ENCODE results near the gene TDRKH.

TDRKH gene

DNA sequence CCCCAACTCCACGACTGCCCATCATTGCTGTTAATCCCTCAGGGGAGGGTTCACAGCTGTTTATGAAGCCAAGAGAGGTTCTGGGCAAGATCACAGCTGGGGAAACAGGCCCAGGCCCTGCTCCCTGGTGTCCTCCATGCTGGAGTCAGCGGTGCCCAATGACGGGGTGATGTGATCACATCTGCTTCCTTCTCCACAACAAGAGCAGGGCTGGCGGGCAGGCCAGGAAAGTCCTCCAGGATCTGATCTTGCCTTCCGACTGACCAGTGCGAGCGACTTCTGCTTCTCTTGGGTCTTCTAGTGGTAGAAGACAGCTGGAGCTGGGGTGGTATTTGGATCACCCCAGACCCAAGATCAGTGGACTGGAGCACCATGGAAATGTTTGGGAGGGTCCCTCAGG, 15.9 kb upstream of the TDRKH start:
- TF ChIP-seq, protein P1, sequence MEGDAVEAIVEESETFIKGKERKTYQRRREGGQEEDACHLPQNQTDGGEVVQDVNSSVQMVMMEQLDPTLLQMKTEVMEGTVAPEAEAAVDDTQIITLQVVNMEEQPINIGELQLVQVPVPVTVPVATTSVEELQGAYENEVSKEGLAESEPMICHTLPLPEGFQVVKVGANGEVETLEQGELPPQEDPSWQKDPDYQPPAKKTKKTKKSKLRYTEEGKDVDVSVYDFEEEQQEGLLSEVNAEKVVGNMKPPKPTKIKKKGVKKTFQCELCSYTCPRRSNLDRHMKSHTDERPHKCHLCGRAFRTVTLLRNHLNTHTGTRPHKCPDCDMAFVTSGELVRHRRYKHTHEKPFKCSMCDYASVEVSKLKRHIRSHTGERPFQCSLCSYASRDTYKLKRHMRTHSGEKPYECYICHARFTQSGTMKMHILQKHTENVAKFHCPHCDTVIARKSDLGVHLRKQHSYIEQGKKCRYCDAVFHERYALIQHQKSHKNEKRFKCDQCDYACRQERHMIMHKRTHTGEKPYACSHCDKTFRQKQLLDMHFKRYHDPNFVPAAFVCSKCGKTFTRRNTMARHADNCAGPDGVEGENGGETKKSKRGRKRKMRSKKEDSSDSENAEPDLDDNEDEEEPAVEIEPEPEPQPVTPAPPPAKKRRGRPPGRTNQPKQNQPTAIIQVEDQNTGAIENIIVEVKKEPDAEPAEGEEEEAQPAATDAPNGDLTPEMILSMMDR (IDR thresholded peaks at IDR 0.05; ENCODE audit: insufficient read depth, low read length, missing control alignments) = no peak
- POLR2A ChIA-PET = no interaction called here
- no peak overlapping the region for H3K4me3 ChIP-seq (ENCODE audit: low read depth, low read length)
- DNase-seq (ENCODE audit: low read depth, low spot score) = no peak
- CTCF ChIA-PET = no interaction called here

DNA sequence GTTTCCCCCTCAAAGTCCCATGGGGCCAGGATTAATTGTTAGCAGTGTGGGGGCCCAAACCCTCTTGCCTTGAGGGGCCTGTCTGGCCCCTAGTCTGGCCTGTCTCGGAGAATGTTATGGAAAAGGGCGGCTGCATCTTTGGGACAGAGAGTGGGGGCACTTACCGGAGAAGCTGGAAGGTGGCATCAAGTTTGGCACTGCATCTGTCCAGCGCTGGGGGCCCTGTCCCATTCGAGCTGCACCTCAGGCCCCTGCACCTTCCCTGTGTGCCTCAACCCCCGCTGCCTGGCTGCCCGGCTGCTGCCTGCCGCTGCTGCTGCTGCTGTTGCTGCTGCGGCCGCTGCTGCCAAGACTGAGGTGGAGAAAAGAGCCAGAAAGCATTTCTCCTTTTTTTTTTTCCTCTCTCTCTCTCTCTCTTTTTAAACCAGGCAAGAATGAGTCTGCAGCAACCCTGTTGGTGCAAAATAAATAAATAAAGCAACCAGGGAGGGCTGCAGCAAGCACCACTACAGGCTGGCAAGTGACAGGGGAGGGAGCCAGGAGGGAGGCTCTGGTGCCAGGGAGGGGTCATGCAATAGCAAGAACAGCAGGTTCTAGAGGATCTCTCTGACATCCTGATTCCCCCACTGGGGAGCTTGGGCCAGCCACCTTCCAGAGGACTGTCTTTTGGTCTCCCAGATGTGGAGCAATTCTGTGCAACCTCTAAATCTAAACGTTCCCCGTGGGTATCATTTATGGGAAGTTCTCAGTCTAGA, 14.9 kb upstream of the TDRKH start, which contains the start of gene LINGO4:
LINGO4 (minus strand) TSS at position 354 of the 755 bp plus-strand sequence. CDS start 2,715 bp downstream, outside the sequence.
- TF ChIP-seq, protein P1 (IDR thresholded peaks at IDR 0.05; ENCODE audit: insufficient read depth, low read length, missing control alignments) = no peak
- CTCF ChIA-PET = no interaction called here
- H3K4me3 ChIP-seq (ENCODE audit: low read depth, low read length) = no peak within 1 kb of the TSS
- POLR2A ChIA-PET = no interaction called here
- no peak for DNase-seq (ENCODE audit: low read depth, low spot score)

DNA sequence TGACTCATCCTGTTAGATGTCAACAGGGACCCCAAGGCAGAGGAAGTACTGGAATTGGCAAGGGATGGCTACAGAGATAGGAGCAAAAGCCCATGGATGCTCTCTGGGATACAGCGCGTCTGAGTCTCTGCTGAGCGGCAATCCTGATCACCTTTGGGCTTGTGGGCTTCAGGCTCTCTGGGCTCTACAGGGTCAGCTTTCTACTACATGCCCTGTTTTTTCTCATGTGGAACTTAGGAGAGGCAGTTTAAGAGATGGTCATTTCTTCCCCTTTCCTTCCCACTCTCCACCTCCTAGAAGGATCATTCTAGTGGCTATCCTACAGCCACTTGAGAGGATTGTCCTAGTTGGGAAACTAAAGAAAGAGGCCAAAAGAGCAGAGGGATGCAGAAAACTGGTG, 13.6 kb upstream of the TDRKH start:
- no peak for DNase-seq (ENCODE audit: low read depth, low spot score)
- TF ChIP-seq, protein P1 (IDR thresholded peaks at IDR 0.05; ENCODE audit: insufficient read depth, low read length, missing control alignments) = no peak
- ChIA-PET CTCF (no interaction called here), POLR2A (no interaction called here)
- H3K4me3 ChIP-seq (ENCODE audit: low read depth, low read length) = no peak overlapping the region

DNA sequence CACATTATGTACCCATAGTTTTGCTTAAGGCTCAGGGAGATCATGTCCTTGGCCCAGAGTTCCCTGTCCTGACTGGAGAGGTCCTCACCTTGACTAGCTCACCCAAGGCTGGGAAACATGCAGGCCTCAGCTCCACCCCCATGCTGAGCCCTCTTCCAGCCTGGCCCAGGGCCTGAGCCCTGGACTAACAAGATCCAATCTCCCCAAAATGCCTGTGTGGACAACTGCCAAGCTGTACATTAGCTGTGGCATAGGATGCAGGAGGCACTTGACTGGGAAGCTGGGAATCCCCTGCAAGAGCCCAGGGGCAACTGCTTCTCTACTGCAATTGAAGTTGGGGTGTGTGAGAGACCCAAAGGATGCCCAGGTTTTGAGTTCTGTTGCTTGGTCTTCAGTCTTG, 12.9 kb upstream of the TDRKH start:
- CTCF ChIA-PET = no interaction called here
- no peak for DNase-seq (ENCODE audit: low read depth, low spot score)
- POLR2A ChIA-PET = no interaction called here
- TF ChIP-seq, protein P1 (IDR thresholded peaks at IDR 0.05; ENCODE audit: insufficient read depth, low read length, missing control alignments) = no peak
- no peak overlapping the region for H3K4me3 ChIP-seq (ENCODE audit: low read depth, low read length)

DNA sequence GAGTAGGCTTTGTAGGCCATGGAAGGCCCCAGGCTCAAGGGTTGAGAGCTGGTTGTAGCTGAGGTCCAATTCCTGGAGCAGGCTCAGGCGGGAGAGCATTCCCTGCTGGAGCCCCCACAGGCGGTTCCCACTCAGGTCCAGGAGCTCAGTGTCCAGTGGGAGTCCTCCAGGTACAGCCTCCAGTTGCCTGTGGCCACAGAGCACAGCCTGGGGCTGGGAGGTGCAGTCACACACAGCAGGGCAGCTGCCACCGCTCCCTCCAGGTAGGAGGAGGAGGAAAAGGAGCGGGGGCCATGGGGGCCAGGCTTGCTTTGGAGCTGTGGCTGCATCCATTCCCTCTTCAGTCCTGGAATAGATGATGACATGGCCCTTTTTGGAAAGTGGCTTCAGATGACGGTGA, 12.1 kb upstream of the TDRKH start:
- ChIA-PET CTCF (no interaction called here), POLR2A (no interaction called here)
- no peak for DNase-seq (ENCODE audit: low read depth, low spot score)
- H3K4me3 ChIP-seq (ENCODE audit: low read depth, low read length) = no peak overlapping the region
- TF ChIP-seq, protein P1 (IDR thresholded peaks at IDR 0.05; ENCODE audit: insufficient read depth, low read length, missing control alignments) = no peak

DNA sequence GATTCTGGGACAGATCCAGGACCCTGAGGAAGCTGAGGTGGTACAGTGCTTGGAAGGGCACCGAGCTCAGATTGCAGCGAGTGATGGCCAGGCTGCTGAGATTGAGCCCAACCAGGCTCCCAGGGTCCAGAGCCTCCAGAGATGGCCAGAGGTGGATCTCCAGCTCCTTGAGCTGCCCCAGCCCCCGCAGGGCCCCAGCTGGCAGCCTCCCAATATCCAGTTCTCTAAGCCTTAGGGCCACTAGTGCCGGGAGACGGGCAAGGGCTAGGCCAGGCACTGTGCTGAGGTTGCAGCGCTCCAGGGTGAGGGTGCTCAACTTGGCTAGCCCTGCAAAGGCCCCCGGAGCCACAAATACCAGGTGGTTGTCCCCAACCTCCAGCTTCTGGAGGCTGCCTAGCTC, 11.5 kb upstream of the TDRKH start:
- no peak overlapping the region for H3K4me3 ChIP-seq (ENCODE audit: low read depth, low read length)
- POLR2A ChIA-PET = no interaction called here
- TF ChIP-seq, protein P1 (IDR thresholded peaks at IDR 0.05; ENCODE audit: insufficient read depth, low read length, missing control alignments) = no peak
- CTCF ChIA-PET = no interaction called here
- DNase-seq (ENCODE audit: low read depth, low spot score) = no peak
